ENCODE results near the gene LMNTD2. TPM values are rescaled to one million over a fixed set of nuclear protein-coding genes. Genes with fewer than 3 reads are reported as not detected.

Gene LMNTD2
- total RNA-seq, 1 donor from 2014 or later, result 1.1 TPM

GRCh38 chr11:567011-567628 lies 6.6 kb upstream of the LMNTD2 start:
- DNase-seq (ENCODE audit: low spot score in 2 of 2), result no peak
- no peaks in the 10 kb centered on the region for H3K9me3 ChIP-seq
- H3K27ac ChIP-seq, result peak overlapping the region; percentile 77 to 89
- TF ChIP-seq CTCF (IDR thresholded peaks at IDR 0.05), result no peak
- no peaks in the 10 kb centered on the region for H3K27me3 ChIP-seq
- H3K4me3 ChIP-seq, result peak overlapping the region in 1 of 2 donors; percentile 76
- H3K4me1 ChIP-seq, result peaks cover 4 to 9% of the 10 kb centered on the region in 2 donors
- intact Hi-C loops (cut with DNase I), result no loop called here
- H3K36me3 ChIP-seq, result no peaks in the 10 kb centered on the region

GRCh38 chr11:565921-566509 lies 5.5 kb upstream of the LMNTD2 start:
- Histone ChIP-seq H3K4me3 (no peak overlapping the region), H3K9me3 (no peaks in the 10 kb centered on the region), H3K27me3 (no peaks in the 10 kb centered on the region), H3K27ac (no peak overlapping the region), H3K4me1 (peaks cover 4 to 12% of the 10 kb centered on the region in 2 donors), H3K36me3 (no peaks in the 10 kb centered on the region)
- no peak for TF ChIP-seq CTCF (IDR thresholded peaks at IDR 0.05)
- DNase-seq (ENCODE audit: low spot score in 2 of 2), result no peak
- intact Hi-C loops (cut with DNase I), result no loop called here

- no peaks in the 10 kb centered on the region for H3K9me3 ChIP-seq
- intact Hi-C loops (cut with DNase I), result no loop called here
- H3K4me3 ChIP-seq, result no peak overlapping the region
- no peak overlapping the region for H3K27ac ChIP-seq
- peaks cover 6 to 14% of the 10 kb centered on the region in 2 donors for H3K4me1 ChIP-seq
- DNase-seq (ENCODE audit: low spot score in 2 of 2), result no peak
- TF ChIP-seq CTCF (IDR thresholded peaks at IDR 0.05), result no peak
- no peaks in the 10 kb centered on the region for H3K27me3 ChIP-seq
- H3K36me3 ChIP-seq, result no peaks in the 10 kb centered on the region
Observed at GRCh38 chr11:563812-564578, 3.5 kb upstream of the LMNTD2 start.

- no peak for TF ChIP-seq CTCF (IDR thresholded peaks at IDR 0.05)
- DNase-seq (ENCODE audit: low spot score in 2 of 2), result no peak
- Histone ChIP-seq H3K27ac (no peak overlapping the region), H3K9me3 (no peaks in the 10 kb centered on the region), H3K27me3 (no peaks in the 10 kb centered on the region), H3K4me3 (no peak overlapping the region), H3K4me1 (peaks cover 5 to 14% of the 10 kb centered on the region in 2 donors), H3K36me3 (no peaks in the 10 kb centered on the region)
- intact Hi-C loops (cut with DNase I), result no loop called here
Observed at GRCh38 chr11:563066-563811, 2.7 kb upstream of the LMNTD2 start.

- Histone ChIP-seq H3K36me3 (no peaks in the 10 kb centered on the region), H3K4me3 (no peak overlapping the region), H3K27ac (no peak overlapping the region), H3K4me1 (peaks cover 5 to 9% of the 10 kb centered on the region in 2 donors), H3K27me3 (no peaks in the 10 kb centered on the region), H3K9me3 (no peaks in the 10 kb centered on the region)
- intact Hi-C loops (cut with DNase I), result no loop called here
- no peak for TF ChIP-seq CTCF (IDR thresholded peaks at IDR 0.05)
- DNase-seq (ENCODE audit: low spot score in 2 of 2), result no peak
Observed at GRCh38 chr11:562046-562645, 1.6 kb upstream of the LMNTD2 start.
